ENCODE measurements around the gene PTGES2.

PTGES2 gene

DNA sequence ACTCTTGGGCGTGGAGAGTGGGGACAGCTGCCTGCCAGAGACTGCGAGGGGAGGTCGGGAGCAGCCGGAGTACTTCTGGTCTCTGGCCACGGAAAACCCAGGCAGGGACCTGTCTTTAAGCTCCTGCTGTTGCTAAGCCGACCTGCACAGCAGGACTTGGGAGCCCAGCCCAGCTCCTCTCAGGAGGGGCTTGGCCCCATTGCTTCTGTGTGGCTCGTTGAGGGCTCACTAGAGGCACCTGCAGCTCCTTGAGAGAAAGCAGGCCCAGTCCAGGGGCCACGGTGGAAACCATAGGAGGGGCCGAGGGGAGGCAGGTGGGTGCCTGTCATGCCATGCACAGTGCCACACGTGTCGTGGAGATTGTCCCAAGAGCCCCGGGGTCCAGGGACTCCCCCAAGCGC lies 18.4 kb upstream of the PTGES2 start (continued):
- TF ChIP-seq, protein P1, sequence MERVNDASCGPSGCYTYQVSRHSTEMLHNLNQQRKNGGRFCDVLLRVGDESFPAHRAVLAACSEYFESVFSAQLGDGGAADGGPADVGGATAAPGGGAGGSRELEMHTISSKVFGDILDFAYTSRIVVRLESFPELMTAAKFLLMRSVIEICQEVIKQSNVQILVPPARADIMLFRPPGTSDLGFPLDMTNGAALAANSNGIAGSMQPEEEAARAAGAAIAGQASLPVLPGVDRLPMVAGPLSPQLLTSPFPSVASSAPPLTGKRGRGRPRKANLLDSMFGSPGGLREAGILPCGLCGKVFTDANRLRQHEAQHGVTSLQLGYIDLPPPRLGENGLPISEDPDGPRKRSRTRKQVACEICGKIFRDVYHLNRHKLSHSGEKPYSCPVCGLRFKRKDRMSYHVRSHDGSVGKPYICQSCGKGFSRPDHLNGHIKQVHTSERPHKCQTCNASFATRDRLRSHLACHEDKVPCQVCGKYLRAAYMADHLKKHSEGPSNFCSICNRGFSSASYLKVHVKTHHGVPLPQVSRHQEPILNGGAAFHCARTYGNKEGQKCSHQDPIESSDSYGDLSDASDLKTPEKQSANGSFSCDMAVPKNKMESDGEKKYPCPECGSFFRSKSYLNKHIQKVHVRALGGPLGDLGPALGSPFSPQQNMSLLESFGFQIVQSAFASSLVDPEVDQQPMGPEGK (CRISPR knock-in tag; IDR thresholded peaks at IDR 0.05; ENCODE audit: borderline replicate concordance), result no peak
- TF ChIP-seq RARB (CRISPR knock-in tag; IDR thresholded peaks at IDR 0.05), result no peak
- TF ChIP-seq, protein P2, sequence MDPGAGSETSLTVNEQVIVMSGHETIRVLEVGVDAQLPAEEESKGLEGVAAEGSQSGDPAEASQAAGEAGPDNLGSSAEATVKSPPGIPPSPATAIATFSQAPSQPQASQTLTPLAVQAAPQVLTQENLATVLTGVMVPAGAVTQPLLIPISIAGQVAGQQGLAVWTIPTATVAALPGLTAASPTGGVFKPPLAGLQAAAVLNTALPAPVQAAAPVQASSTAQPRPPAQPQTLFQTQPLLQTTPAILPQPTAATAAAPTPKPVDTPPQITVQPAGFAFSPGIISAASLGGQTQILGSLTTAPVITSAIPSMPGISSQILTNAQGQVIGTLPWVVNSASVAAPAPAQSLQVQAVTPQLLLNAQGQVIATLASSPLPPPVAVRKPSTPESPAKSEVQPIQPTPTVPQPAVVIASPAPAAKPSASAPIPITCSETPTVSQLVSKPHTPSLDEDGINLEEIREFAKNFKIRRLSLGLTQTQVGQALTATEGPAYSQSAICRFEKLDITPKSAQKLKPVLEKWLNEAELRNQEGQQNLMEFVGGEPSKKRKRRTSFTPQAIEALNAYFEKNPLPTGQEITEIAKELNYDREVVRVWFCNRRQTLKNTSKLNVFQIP (CRISPR knock-in tag; IDR thresholded peaks at IDR 0.05; ENCODE audit: borderline replicate concordance, low read depth), result no peak
- no peak for TF ChIP-seq ZC3H10 (CRISPR knock-in tag; IDR thresholded peaks at IDR 0.05)
- TF ChIP-seq PPARA (CRISPR knock-in tag; IDR thresholded peaks at IDR 0.05; ENCODE audit: borderline replicate concordance), result no peak
- TF ChIP-seq, protein P3, sequence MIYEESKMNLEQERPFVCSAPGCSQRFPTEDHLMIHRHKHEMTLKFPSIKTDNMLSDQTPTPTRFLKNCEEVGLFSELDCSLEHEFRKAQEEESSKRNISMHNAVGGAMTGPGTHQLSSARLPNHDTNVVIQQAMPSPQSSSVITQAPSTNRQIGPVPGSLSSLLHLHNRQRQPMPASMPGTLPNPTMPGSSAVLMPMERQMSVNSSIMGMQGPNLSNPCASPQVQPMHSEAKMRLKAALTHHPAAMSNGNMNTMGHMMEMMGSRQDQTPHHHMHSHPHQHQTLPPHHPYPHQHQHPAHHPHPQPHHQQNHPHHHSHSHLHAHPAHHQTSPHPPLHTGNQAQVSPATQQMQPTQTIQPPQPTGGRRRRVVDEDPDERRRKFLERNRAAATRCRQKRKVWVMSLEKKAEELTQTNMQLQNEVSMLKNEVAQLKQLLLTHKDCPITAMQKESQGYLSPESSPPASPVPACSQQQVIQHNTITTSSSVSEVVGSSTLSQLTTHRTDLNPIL (CRISPR knock-in tag; IDR thresholded peaks at IDR 0.05; ENCODE audit: low read depth), result no peak
- no peak for TF ChIP-seq ZFP3 (CRISPR knock-in tag; IDR thresholded peaks at IDR 0.05)
- no peak for TF ChIP-seq CSDC2 (CRISPR knock-in tag; IDR thresholded peaks at IDR 0.05)
- TF ChIP-seq ZNF8 (CRISPR knock-in tag; IDR thresholded peaks at IDR 0.05), result no peak
- no peak for TF ChIP-seq ISL1 (CRISPR knock-in tag; IDR thresholded peaks at IDR 0.05)

DNA sequence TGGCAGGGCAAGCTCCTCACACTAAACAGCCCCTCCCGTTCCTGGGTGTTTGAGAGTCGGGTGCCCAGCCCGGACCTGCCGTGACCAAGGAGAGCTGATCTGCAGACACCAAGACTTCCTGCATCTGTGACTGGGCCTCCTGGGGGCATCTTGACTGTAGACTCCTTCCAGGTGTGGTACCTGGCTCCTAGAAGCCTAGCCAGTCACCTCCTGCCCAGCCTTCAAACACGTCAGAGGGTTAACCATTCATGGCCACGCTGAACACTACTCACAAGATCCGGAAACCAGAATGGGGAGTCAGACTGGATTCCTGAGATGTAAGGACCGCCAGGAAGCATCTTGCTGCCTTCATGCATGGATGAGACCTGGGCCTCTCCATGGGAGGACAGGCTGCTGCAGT lies 18.0 kb upstream of the PTGES2 start:
- ATAC-seq, result no peak
- TF ChIP-seq ISL1 (CRISPR knock-in tag; IDR thresholded peaks at IDR 0.05) (no peak), ZFP30 (CRISPR knock-in tag; IDR thresholded peaks at IDR 0.05) (no peak), GLIS3 (CRISPR knock-in tag; IDR thresholded peaks at IDR 0.05) (no peak), ZFP3 (CRISPR knock-in tag; IDR thresholded peaks at IDR 0.05) (no peak), TCF4 (CRISPR knock-in tag; IDR thresholded peaks at IDR 0.05; ENCODE audit: borderline replicate concordance) (no peak), ZNF565 (CRISPR knock-in tag; conservative IDR thresholded peaks at IDR 0.05; ENCODE audit: low read depth) (no peak), RARB (CRISPR knock-in tag; IDR thresholded peaks at IDR 0.05) (no peak)
- TF ChIP-seq, protein P1 (CRISPR knock-in tag; IDR thresholded peaks at IDR 0.05; ENCODE audit: borderline replicate concordance), result no peak
- TF ChIP-seq, protein P3 (CRISPR knock-in tag; IDR thresholded peaks at IDR 0.05; ENCODE audit: low read depth), result no peak

DNA sequence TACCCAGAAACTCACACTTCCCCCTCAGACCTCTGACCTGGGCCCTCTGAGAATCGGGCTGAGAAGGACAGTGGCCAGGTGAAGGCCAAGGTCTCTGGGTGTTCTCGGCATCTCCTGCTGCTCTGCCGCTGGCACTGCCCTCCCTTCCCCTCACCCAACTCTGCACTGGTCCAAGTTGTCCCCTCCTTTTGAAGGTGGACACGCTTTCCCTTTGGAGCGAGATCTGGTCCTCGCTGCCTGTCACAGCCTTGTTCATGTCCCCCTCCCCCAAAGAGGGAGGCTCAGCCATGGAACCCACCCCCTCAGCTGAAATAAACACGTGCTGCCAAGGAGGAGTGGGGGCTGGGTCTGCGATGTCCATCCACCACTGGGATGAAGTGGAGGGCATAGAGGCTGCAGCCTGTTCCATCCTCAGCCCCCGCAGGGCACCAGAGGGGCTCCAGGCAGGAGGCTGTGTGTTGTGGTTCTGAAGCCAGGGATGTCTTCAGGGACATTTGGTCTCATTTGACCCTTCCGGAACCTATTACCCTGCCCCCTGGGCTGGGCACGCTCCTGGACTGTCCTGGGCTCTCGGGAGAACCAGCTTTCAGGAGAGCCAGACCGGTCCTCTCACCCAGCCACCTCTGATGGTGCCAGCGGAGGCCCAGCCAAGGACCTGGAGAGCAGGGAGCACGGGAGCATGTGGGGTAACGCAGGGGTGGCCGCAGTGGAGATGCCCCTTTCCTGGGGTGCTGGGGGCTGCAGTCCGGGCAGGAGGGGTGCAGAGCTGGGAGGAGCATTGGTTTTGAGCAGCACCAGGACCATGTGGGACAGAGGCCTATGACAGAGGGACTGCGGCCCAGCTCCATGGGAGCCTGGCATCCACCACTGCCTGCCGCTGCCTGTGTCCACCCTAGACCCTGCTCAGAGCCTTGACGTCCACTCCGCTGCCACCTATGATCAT lies 17.0 kb upstream of the PTGES2 start:
- TF ChIP-seq ESRRG (CRISPR knock-in tag; IDR thresholded peaks at IDR 0.05) (no peak), PPARA (CRISPR knock-in tag; IDR thresholded peaks at IDR 0.05; ENCODE audit: borderline replicate concordance) (no peak), CSDC2 (CRISPR knock-in tag; IDR thresholded peaks at IDR 0.05) (no peak), TCF4 (CRISPR knock-in tag; IDR thresholded peaks at IDR 0.05; ENCODE audit: borderline replicate concordance) (no peak), OSR1 (CRISPR knock-in tag; IDR thresholded peaks at IDR 0.05) (no peak), ZFP3 (CRISPR knock-in tag; IDR thresholded peaks at IDR 0.05) (no peak)
- TF ChIP-seq, protein P3 (CRISPR knock-in tag; IDR thresholded peaks at IDR 0.05; ENCODE audit: low read depth), result no peak
- TF ChIP-seq, protein P2 (CRISPR knock-in tag; IDR thresholded peaks at IDR 0.05; ENCODE audit: borderline replicate concordance, low read depth), result no peak
- TF ChIP-seq, protein P4, sequence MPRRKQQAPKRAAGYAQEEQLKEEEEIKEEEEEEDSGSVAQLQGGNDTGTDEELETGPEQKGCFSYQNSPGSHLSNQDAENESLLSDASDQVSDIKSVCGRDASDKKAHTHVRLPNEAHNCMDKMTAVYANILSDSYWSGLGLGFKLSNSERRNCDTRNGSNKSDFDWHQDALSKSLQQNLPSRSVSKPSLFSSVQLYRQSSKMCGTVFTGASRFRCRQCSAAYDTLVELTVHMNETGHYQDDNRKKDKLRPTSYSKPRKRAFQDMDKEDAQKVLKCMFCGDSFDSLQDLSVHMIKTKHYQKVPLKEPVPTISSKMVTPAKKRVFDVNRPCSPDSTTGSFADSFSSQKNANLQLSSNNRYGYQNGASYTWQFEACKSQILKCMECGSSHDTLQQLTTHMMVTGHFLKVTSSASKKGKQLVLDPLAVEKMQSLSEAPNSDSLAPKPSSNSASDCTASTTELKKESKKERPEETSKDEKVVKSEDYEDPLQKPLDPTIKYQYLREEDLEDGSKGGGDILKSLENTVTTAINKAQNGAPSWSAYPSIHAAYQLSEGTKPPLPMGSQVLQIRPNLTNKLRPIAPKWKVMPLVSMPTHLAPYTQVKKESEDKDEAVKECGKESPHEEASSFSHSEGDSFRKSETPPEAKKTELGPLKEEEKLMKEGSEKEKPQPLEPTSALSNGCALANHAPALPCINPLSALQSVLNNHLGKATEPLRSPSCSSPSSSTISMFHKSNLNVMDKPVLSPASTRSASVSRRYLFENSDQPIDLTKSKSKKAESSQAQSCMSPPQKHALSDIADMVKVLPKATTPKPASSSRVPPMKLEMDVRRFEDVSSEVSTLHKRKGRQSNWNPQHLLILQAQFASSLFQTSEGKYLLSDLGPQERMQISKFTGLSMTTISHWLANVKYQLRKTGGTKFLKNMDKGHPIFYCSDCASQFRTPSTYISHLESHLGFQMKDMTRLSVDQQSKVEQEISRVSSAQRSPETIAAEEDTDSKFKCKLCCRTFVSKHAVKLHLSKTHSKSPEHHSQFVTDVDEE (CRISPR knock-in tag; IDR thresholded peaks at IDR 0.05), result no peak
- no peak for ATAC-seq

Measured in SK-N-SH treated with all-trans-retinoic acid at 6 μM for 48 hours (cell line).